Mesendoderm (in vitro differentiated cells): ENCODE results near the gene JMJD1C.

Source experiments
- DNase-seq: peaks from one replicate; pipeline ENCODE4 v3.0.0; 2013
- H2AK5ac ChIP-seq: 2 replicates; pipeline ENCODE4 v1.6.1; 2013; ENCODE audit warnings: low read length, inconsistent platforms
- H2BK120ac ChIP-seq: 2 replicates; pipeline ENCODE4 v1.6.1; 2013; ENCODE audit warnings: low read depth, mild to moderate bottlenecking, low read length, moderate library complexity, mixed read lengths
- H2BK15ac ChIP-seq: replicated peaks from 2 replicates; pipeline ENCODE4 v1.6.1; 2013; ENCODE audit warnings: low read depth, mild to moderate bottlenecking, moderate library complexity
- H2BK5ac ChIP-seq: 2 replicates; pipeline ENCODE4 v1.6.1; 2013; ENCODE audit warnings: low read length, inconsistent platforms
- H3K18ac ChIP-seq: 2 replicates; pipeline ENCODE4 v1.6.1; 2013; ENCODE audit warnings: mild to moderate bottlenecking, low read length, mixed read lengths
- H3K23ac ChIP-seq: one replicate; pipeline ENCODE4 v1.6.1; 2013; ENCODE audit warnings: low read length
- H3K27ac ChIP-seq: 2 replicates; pipeline ENCODE4 v1.5.1; 2013; ENCODE audit warnings: low read depth, mild to moderate bottlenecking, inconsistent platforms, low read length, moderate library complexity
- H3K27me3 ChIP-seq: 2 replicates; pipeline ENCODE4 v1.6.1; 2013; ENCODE audit warnings: low read length, control low read depth, mild to moderate bottlenecking, inconsistent platforms; ENCODE audit not compliant: insufficient read depth, poor library complexity
- H3K36me3 ChIP-seq: 2 replicates; pipeline ENCODE4 v1.6.1; 2013; ENCODE audit warnings: low read length, inconsistent platforms; ENCODE audit not compliant: control insufficient read depth, insufficient read depth
- H3K4ac ChIP-seq: one replicate; pipeline ENCODE4 v1.6.1; 2013; ENCODE audit warnings: low read depth, mild to moderate bottlenecking, low read length, moderate library complexity
- H3K4me1 ChIP-seq: 2 replicates; pipeline ENCODE4 v1.6.1; 2013; ENCODE audit warnings: low read depth, low read length, inconsistent platforms; ENCODE audit not compliant: control insufficient read depth
- H3K4me2 ChIP-seq: 2 replicates; pipeline ENCODE4 v1.6.1; 2013; ENCODE audit warnings: low read length
- H3K4me3 ChIP-seq: 2 replicates; pipeline ENCODE4 v1.5.1; 2013; ENCODE audit warnings: mild to moderate bottlenecking, low read length
- H3K56ac ChIP-seq: one replicate; pipeline ENCODE4 v1.6.1; 2013; ENCODE audit warnings: low read length
- H3K79me1 ChIP-seq: 2 replicates; pipeline ENCODE4 v1.6.1; 2013; ENCODE audit warnings: low read length, inconsistent platforms
- H3K79me2 ChIP-seq: 2 replicates; pipeline ENCODE4 v1.6.1; 2013; ENCODE audit warnings: mild to moderate bottlenecking, low read length; ENCODE audit not compliant: control insufficient read depth, insufficient read depth
- H3K9ac ChIP-seq: 2 replicates; pipeline ENCODE4 v1.6.1; 2013; ENCODE audit warnings: low read length, inconsistent platforms
- H4K5ac ChIP-seq: one replicate; pipeline ENCODE4 v1.6.1; 2013; ENCODE audit warnings: low read length
- H4K8ac ChIP-seq: one replicate; pipeline ENCODE4 v1.6.1; 2013; ENCODE audit warnings: low read depth, mild to moderate bottlenecking, control low read depth, low read length, moderate library complexity
- WGBS: extraction: QIAGEN DNeasy Blood & Tissue Kit; methylation state at CpG from one replicate; pipeline ENCODE4 v1.1.7; 2013; ENCODE audit warnings: low lambda C conversion rate, missing lambda C conversion rate; ENCODE audit not compliant: insufficient coverage; ENCODE audit errors: extremely low coverage; 5-methylcytosine and 5-hydroxymethylcytosine counted together

JMJD1C gene

GRCh38 chr10:63246356-63246755, 219.4 kb downstream of the JMJD1C start:
- Histone ChIP-seq H3K27ac (no peak overlapping the region), H3K36me3 (no peaks in the 10 kb centered on the region), H3K4me1 (peaks cover 4% of the 10 kb centered on the region), H3K23ac (no peak overlapping the region), H3K4me3 (no peak overlapping the region), H2BK120ac (no peak overlapping the region), H3K79me1 (no peaks in the 10 kb centered on the region), H3K4me2 (no peak overlapping the region), H2AK5ac (no peak overlapping the region), H3K27me3 (no peaks in the 10 kb centered on the region), H2BK5ac (no peak overlapping the region), H4K8ac (no peak overlapping the region), H3K18ac (no peak overlapping the region), H3K56ac (no peak overlapping the region), H3K79me2 (peaks cover 72% of the 10 kb centered on the region), H3K9ac (no peak overlapping the region), H3K4ac (no peak overlapping the region), H2BK15ac (no peak overlapping the region), H4K5ac (no peak overlapping the region)
- no CpG with 5 or more reads among the region's 3 CpGs for WGBS
- no peak for DNase-seq

- Histone ChIP-seq H3K4me1 (peaks cover 4% of the 10 kb centered on the region), H3K79me1 (no peaks in the 10 kb centered on the region), H3K27ac (no peak overlapping the region), H3K56ac (no peak overlapping the region), H3K4me2 (no peak overlapping the region), H3K4ac (no peak overlapping the region), H2BK120ac (no peak overlapping the region), H3K4me3 (no peak overlapping the region), H3K23ac (no peak overlapping the region), H2AK5ac (no peak overlapping the region), H3K9ac (no peak overlapping the region), H4K5ac (no peak overlapping the region), H3K79me2 (peaks cover 69% of the 10 kb centered on the region), H3K27me3 (no peaks in the 10 kb centered on the region), H2BK15ac (no peak overlapping the region), H4K8ac (no peak overlapping the region), H3K36me3 (no peaks in the 10 kb centered on the region), H3K18ac (no peak overlapping the region), H2BK5ac (no peak overlapping the region)
- no CpG with 5 or more reads among the region's 2 CpGs for WGBS
- DNase-seq, result no peak
Measured at GRCh38 chr10:63241841-63242281, 223.9 kb downstream of the JMJD1C start.

- Histone ChIP-seq H3K36me3 (no peaks in the 10 kb centered on the region), H3K27me3 (no peaks in the 10 kb centered on the region), H4K8ac (no peak overlapping the region), H4K5ac (no peak overlapping the region), H3K27ac (no peak overlapping the region), H2BK15ac (no peak overlapping the region), H3K18ac (no peak overlapping the region), H2BK5ac (no peak overlapping the region), H3K23ac (no peak overlapping the region), H3K79me2 (peaks cover 68% of the 10 kb centered on the region), H3K56ac (no peak overlapping the region), H3K9ac (no peak overlapping the region), H3K79me1 (no peaks in the 10 kb centered on the region), H2AK5ac (no peak overlapping the region), H3K4ac (no peak overlapping the region), H2BK120ac (no peak overlapping the region), H3K4me1 (peaks cover 4% of the 10 kb centered on the region), H3K4me2 (no peak overlapping the region), H3K4me3 (no peak overlapping the region)
- DNase-seq, result no peak
- no CpG with 5 or more reads among the region's 6 CpGs for WGBS
Measured at GRCh38 chr10:63240807-63241206, 225.0 kb downstream of the JMJD1C start.

- Histone ChIP-seq H4K5ac (no peak overlapping the region), H3K4ac (no peak overlapping the region), H3K23ac (no peak overlapping the region), H2BK120ac (no peak overlapping the region), H4K8ac (no peak overlapping the region), H3K27ac (no peak overlapping the region), H3K79me1 (no peaks in the 10 kb centered on the region), H3K36me3 (no peaks in the 10 kb centered on the region), H3K9ac (no peak overlapping the region), H2BK15ac (no peak overlapping the region), H2BK5ac (no peak overlapping the region), H2AK5ac (no peak overlapping the region), H3K4me3 (no peak overlapping the region), H3K18ac (no peak overlapping the region), H3K79me2 (peaks cover 58% of the 10 kb centered on the region), H3K4me1 (peaks cover 4% of the 10 kb centered on the region), H3K4me2 (no peak overlapping the region), H3K56ac (no peak overlapping the region), H3K27me3 (no peaks in the 10 kb centered on the region)
- WGBS, result no CpG with 5 or more reads among the region's 1 CpG
- no peak for DNase-seq
Measured at GRCh38 chr10:63238501-63238900, 227.3 kb downstream of the JMJD1C start.

- no peak overlapping the region for H2BK120ac ChIP-seq
- H3K79me2 ChIP-seq, result peaks cover 52% of the 10 kb centered on the region
- WGBS, result no CpG with 5 or more reads among the region's 3 CpGs
- no peak overlapping the region for H3K4me3 ChIP-seq
- no peak overlapping the region for H3K56ac ChIP-seq
- H3K79me1 ChIP-seq, result no peaks in the 10 kb centered on the region
- no peaks in the 10 kb centered on the region for H3K27me3 ChIP-seq
- H2BK5ac ChIP-seq, result no peak overlapping the region
- H3K9ac ChIP-seq, result no peak overlapping the region
- H3K4me1 ChIP-seq, result peaks cover 4% of the 10 kb centered on the region
- no peak overlapping the region for H2BK15ac ChIP-seq
- no peak overlapping the region for H3K27ac ChIP-seq
- no peak overlapping the region for H3K4me2 ChIP-seq
- no peak overlapping the region for H3K23ac ChIP-seq
- no peak overlapping the region for H4K5ac ChIP-seq
- no peak overlapping the region for H3K18ac ChIP-seq
- H4K8ac ChIP-seq, result no peak overlapping the region
- no peak overlapping the region for H3K4ac ChIP-seq
- no peaks in the 10 kb centered on the region for H3K36me3 ChIP-seq
- DNase-seq, result no peak
- no peak overlapping the region for H2AK5ac ChIP-seq
Measured at GRCh38 chr10:63237396-63237795, 228.4 kb downstream of the JMJD1C start.

GRCh38 chr10:63236113-63236935, 229.5 kb downstream of the JMJD1C start:
- Histone ChIP-seq H3K23ac (no peak overlapping the region), H2BK15ac (no peak overlapping the region), H3K4me3 (no peak overlapping the region), H3K4me2 (no peak overlapping the region), H3K79me2 (peaks cover 45% of the 10 kb centered on the region), H3K27ac (no peak overlapping the region), H3K36me3 (no peaks in the 10 kb centered on the region), H3K18ac (no peak overlapping the region), H4K8ac (no peak overlapping the region), H3K9ac (no peak overlapping the region), H2BK120ac (no peak overlapping the region), H3K79me1 (no peaks in the 10 kb centered on the region), H2BK5ac (no peak overlapping the region), H3K27me3 (no peaks in the 10 kb centered on the region), H2AK5ac (no peak overlapping the region), H3K4me1 (no peaks in the 10 kb centered on the region), H3K4ac (no peak overlapping the region), H4K5ac (no peak overlapping the region), H3K56ac (no peak overlapping the region)
- DNase-seq, result peak; percentile 41
- WGBS, result 100% methylated on average over 1 of the region's 2 CpGs
